Mesodermal cell (in vitro differentiated cells): ENCODE data around the gene IFT81.

ENCODE experiments used
- H3K27ac ChIP-seq: 2 replicates; pipeline ENCODE4 v1.7.0; 2013; ENCODE audit warnings: mild to moderate bottlenecking, low read depth, low read length, moderate library complexity; ENCODE audit not compliant: severe bottlenecking
- H3K36me3 ChIP-seq: 2 replicates; pipeline ENCODE4 v1.7.1; 2013; ENCODE audit warnings: mild to moderate bottlenecking, low read length, moderate library complexity; ENCODE audit not compliant: control insufficient read depth, insufficient read depth
- H3K4me1 ChIP-seq: one replicate; pipeline ENCODE4 v1.7.1; 2013; ENCODE audit warnings: mild to moderate bottlenecking, low read length; ENCODE audit not compliant: insufficient read depth, control insufficient read depth, poor library complexity, severe bottlenecking
- H3K4me3 ChIP-seq: 2 replicates; pipeline ENCODE4 v1.7.0; 2013; ENCODE audit warnings: low read length, control low read depth, mild to moderate bottlenecking; ENCODE audit not compliant: insufficient read depth, poor library complexity, severe bottlenecking; ENCODE audit errors: extremely low read depth
- H3K9me3 ChIP-seq: 2 replicates; pipeline ENCODE4 v1.7.1; 2013; ENCODE audit warnings: mild to moderate bottlenecking, low read length, moderate library complexity; ENCODE audit not compliant: control insufficient read depth
- WGBS, 2 experiments: methylation state at CpG; one replicate each; pipeline ENCODE4 v1.1.5; 2013; ENCODE audit warnings: missing lambda C conversion rate in 2 of 2; ENCODE audit not compliant: insufficient coverage in 2 of 2; 5-methylcytosine and 5-hydroxymethylcytosine counted together

Gene IFT81

GRCh38 chr12:110123919-110124268 lies 263 bp upstream of the IFT81 start:
- Histone ChIP-seq H3K4me3 (no peak overlapping the region), H3K4me1 (no peaks in the 10 kb centered on the region), H3K36me3 (peaks cover 13% of the 10 kb centered on the region), H3K27ac (no peak overlapping the region), H3K9me3 (no peaks in the 10 kb centered on the region)
- 18 to 27% methylated on average over 6 to 9 of the region's 32 CpGs for WGBS, 2 experiments

GRCh38 chr12:110126557-110126956 lies 2.4 kb downstream of the IFT81 start:
- H3K27ac ChIP-seq: no peak overlapping the region
- WGBS, 2 experiments: 78 to 95% methylated on average over 3 of the region's 3 CpGs
- H3K4me3 ChIP-seq: no peak overlapping the region
- no peaks in the 10 kb centered on the region for H3K9me3 ChIP-seq
- no peaks in the 10 kb centered on the region for H3K4me1 ChIP-seq
- peaks cover 35% of the 10 kb centered on the region for H3K36me3 ChIP-seq

- H3K36me3 ChIP-seq: peaks cover 63% of the 10 kb centered on the region
- no peak overlapping the region for H3K27ac ChIP-seq
- H3K9me3 ChIP-seq: no peaks in the 10 kb centered on the region
- no peaks in the 10 kb centered on the region for H3K4me1 ChIP-seq
- WGBS, 2 experiments: 100% methylated on average over 1 of the region's 2 CpGs; no CpG with 5 or more reads in 1 of the 2 experiments
- H3K4me3 ChIP-seq: no peak overlapping the region
Measured at GRCh38 chr12:110134691-110135411, 10.7 kb downstream of the IFT81 start.

- H3K4me1 ChIP-seq: no peaks in the 10 kb centered on the region
- H3K9me3 ChIP-seq: no peaks in the 10 kb centered on the region
- no peak overlapping the region for H3K4me3 ChIP-seq
- WGBS, 2 experiments: no CpG with 5 or more reads among the region's 2 CpGs
- no peak overlapping the region for H3K27ac ChIP-seq
- H3K36me3 ChIP-seq: peaks cover 60% of the 10 kb centered on the region
Measured at GRCh38 chr12:110135806-110136205, 11.6 kb downstream of the IFT81 start.

GRCh38 chr12:110137786-110138185 lies 13.6 kb downstream of the IFT81 start:
- 90% methylated on average over 2 of the region's 3 CpGs; no CpG with 5 or more reads in 1 of the 2 experiments for WGBS, 2 experiments
- Histone ChIP-seq H3K4me1 (no peaks in the 10 kb centered on the region), H3K4me3 (no peak overlapping the region), H3K27ac (no peak overlapping the region), H3K9me3 (no peaks in the 10 kb centered on the region), H3K36me3 (peaks cover 63% of the 10 kb centered on the region)

- no peaks in the 10 kb centered on the region for H3K4me1 ChIP-seq
- no peaks in the 10 kb centered on the region for H3K9me3 ChIP-seq
- H3K36me3 ChIP-seq: peaks cover 49% of the 10 kb centered on the region
- 94 to 97% methylated on average over 5 of the region's 6 CpGs for WGBS, 2 experiments
- H3K4me3 ChIP-seq: no peak overlapping the region
- no peak overlapping the region for H3K27ac ChIP-seq
Measured at GRCh38 chr12:110141389-110141788, 17.2 kb downstream of the IFT81 start.

- Histone ChIP-seq H3K36me3 (peaks cover 49% of the 10 kb centered on the region), H3K27ac (no peak overlapping the region), H3K9me3 (no peaks in the 10 kb centered on the region), H3K4me3 (no peak overlapping the region), H3K4me1 (no peaks in the 10 kb centered on the region)
- WGBS, 2 experiments: 100% methylated on average over 1 of the region's 2 CpGs; no CpG with 5 or more reads in 1 of the 2 experiments
Measured at GRCh38 chr12:110146986-110147385, 22.8 kb downstream of the IFT81 start.

- H3K36me3 ChIP-seq: peaks cover 54% of the 10 kb centered on the region
- no peaks in the 10 kb centered on the region for H3K4me1 ChIP-seq
- H3K9me3 ChIP-seq: no peaks in the 10 kb centered on the region
- H3K27ac ChIP-seq: no peak overlapping the region
- 88 to 100% methylated on average over 7 of the region's 10 CpGs for WGBS, 2 experiments
- H3K4me3 ChIP-seq: no peak overlapping the region
Measured at GRCh38 chr12:110149086-110149660, 25.0 kb downstream of the IFT81 start.

GRCh38 chr12:110156766-110157165 lies 32.6 kb downstream of the IFT81 start:
- Histone ChIP-seq H3K9me3 (peaks cover 12% of the 10 kb centered on the region), H3K36me3 (peaks cover 62% of the 10 kb centered on the region), H3K4me3 (no peak overlapping the region), H3K4me1 (no peaks in the 10 kb centered on the region), H3K27ac (no peak overlapping the region)
- 100% methylated on average over 1 to 2 of the region's 2 CpGs for WGBS, 2 experiments

- Histone ChIP-seq H3K4me1 (no peaks in the 10 kb centered on the region), H3K27ac (no peak overlapping the region), H3K4me3 (no peak overlapping the region), H3K9me3 (peaks cover 12% of the 10 kb centered on the region), H3K36me3 (peaks cover 62% of the 10 kb centered on the region)
Measured at GRCh38 chr12:110157539-110157938, 33.4 kb downstream of the IFT81 start.

- WGBS, 2 experiments: no CpG with 5 or more reads among the region's 4 CpGs
- Histone ChIP-seq H3K9me3 (peaks cover 12% of the 10 kb centered on the region), H3K4me1 (no peaks in the 10 kb centered on the region), H3K36me3 (peaks cover 55% of the 10 kb centered on the region), H3K27ac (no peak overlapping the region), H3K4me3 (no peak overlapping the region)
Measured at GRCh38 chr12:110159671-110160245, 35.6 kb downstream of the IFT81 start.
